CD1c-positive myeloid dendritic cell (primary cell): ENCODE measurements around the gene ZNF808.
"Not testable (repeated sequence)": the region's sequence is repeated elsewhere in the genome, so short reads cannot be mapped to it uniquely, and the experiment has no call there.

Experiments
- DNase-seq: peaks from one replicate; pipeline ENCODE4 v3.0.0-alpha.2; 2016; ENCODE audit errors: extremely low spot score

The ZNF808 gene

DNA sequence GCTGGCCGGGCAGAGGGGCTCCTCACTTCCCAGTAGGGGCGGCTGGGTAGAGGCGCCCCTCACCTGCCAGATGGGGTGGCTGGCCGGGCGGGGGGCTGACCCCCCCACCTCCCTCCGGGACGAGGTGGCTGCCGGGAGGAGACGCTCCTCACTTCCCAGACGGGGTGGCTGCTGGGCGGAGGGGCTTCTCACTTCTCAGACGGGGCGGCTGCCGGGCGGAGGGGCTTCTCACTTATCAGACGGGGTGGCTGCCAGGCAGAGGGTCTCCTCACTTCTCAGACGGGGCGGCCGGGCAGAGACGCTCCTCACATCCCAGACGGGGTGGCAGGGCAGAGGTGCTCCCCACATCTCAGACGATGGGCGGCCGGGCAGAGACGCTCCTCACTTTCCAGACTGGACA is 66.0 kb downstream of the ZNF808 start:
- not testable (repeated sequence) for DNase-seq

DNA sequence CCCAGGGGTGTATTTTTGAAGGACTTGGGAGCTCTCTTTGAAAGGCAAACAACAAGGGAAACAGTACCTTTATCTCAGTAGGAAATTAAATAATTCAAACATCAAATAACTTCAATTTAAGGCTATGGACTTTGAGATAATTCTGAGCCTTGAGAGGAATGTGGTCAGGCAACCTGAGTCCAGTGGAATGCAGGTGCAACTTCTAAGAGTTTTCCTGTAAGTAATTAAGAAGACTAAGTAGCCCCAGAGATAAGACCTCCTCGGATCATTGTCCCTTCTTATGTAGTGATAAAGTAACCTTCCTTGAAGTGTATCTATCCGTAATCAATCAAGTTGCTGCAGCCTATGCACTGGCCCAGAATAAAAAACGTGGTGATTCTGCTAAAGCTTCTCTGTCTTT is 71.8 kb downstream of the ZNF808 start:
- DNase-seq = no peak

DNA sequence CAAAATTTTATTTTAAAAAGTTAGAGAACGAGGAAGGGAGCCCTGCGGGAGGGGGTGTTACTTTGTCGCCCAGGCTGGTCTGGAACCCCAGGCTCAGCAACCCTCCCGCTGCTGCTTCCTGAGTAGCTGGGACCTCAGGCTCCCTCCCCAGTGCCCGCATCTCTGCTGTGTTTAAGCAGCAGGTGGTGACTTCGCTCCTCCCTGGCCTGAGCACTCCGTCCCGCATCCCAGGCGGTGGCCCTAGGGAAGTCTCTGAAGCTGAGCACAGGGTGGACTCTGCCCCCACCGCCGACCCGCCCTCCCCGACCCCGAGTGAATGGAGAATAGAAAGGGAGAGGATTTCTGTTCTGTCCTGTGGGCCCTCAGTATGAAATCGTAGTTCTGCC is 73.2 kb downstream of the ZNF808 start:
- no peak for DNase-seq

DNA sequence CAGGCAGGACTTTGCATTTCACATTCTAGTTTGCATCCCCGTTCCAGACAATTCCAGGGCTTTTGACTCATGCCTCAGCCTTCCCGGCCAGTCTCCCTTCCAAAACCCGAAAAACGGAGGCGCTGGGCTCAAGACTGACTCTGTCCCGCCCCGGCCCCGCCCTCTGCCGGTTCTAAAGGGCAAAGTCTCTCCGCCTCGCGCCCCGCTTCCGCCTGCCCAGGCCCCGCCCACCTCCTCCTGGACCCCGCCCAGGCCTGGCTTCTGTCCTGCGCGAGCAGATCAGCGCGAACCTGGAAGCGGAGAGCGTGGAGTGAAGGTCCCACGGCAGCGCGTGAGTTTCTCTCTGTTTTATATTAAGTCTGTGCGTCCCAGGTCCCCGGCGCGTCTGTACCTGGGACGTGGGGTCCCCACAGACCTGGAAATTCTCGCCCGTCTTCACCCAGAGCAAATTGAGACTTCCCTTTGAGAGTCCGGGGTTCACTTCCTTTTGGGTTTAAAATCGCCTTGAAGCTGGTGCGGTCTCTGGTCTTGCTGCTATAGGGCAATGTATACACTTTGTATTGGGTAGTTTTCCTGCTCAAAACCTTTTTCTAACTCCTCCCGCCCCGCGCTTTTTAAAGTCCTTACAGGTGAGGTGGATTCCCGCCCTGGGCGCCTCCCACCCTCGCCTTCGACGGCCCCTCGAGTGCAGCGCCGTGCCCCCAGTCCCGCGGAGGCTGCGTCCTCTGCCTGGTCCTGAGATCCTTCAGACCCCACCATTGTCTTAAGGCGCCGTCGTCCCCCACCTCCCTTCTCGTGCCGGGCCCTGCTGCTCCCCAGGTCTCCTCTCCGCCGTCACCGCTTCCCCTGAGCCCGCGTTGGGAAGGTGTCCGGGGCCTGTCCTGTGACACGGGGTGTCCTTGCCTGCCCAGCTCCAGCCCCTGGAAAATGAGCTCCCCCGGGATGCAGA is 73.8 kb downstream of the ZNF808 start:
- peak; percentile 93 for DNase-seq

DNA sequence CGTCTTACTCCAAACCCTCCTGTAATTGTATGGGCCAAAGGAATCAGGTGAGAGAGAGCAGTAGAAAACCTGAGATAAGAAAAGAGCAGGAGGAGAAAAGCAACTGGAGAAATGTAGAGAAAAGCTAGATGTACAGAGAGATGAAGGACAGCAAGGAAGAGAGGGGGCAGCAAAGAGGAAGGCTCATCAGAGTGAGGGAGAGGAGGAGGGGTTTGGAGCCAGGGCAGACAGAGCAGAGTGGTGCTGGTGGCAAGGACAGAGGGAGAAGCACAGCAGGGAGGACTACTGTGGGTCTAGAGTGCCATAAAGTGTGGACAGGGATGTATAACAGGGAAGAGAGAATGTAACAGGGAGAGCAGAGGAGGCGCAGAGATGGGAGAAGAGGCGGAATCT is 74.5 kb downstream of the ZNF808 start:
- not testable (repeated sequence) for DNase-seq

DNA sequence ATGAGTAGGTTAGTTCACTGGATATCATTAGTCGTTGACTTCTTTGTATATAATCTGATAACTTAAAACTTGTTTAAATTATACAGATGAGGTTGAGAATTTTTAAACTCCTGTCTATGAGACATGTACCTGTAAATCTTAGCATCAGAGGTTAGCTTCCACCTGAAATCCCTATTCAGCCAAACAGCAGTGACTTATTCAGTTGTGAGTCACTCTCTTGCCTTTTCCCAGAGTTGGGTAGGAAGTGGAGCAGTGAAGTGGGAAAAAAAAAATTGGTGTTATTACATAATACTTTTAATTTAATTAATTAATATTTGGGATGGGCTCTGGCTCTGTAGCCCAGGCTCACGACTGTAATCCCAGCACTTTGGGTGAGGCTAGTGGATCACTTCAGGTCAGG is 75.5 kb downstream of the ZNF808 start:
- DNase-seq = no peak

DNA sequence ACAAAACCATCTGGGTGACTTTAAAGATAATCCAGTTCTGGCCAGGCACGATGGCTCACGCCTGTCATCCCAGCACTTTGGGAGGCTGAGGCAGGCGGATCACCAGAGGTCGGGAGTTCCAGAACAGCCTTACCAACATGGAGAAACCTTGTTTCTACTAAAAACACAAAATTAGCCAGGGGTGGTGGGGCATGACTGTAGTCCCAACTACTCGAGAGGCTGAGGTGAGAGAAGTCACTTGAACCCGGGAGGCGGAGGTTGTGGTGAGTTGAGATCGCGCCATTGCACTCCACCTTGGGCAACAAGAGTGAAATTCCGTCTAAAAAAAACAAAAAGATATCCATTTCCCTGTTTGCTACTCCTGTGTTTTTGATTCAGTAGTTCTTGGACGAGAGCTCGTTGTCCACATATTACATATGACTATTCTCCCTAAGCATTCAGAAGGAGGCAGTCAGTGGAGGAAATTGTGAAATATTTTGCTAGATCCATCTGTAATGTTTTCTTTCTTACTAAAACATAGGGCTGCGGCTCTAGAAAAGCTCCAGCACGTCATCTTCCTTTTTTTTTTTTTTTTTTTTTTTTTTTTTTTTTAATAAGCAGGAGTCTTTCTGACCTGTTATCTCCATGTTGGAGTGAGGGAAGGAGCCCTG is 76.2 kb downstream of the ZNF808 start:
- DNase-seq = no peak
